GM19438 (cell line): ENCODE results near the gene WNT3.

Source experiments
- ATAC-seq: cut with Tn5 transposase; IDR thresholded peaks from one replicate; pipeline ENCODE4 v1.9.1; 2021; ENCODE audit warnings: low read depth; ENCODE audit not compliant: unreplicated experiment

Gene WNT3

GRCh38 chr17:46789610-46790009 lies 28.9 kb downstream of the WNT3 start:
- no peak for ATAC-seq

DNA sequence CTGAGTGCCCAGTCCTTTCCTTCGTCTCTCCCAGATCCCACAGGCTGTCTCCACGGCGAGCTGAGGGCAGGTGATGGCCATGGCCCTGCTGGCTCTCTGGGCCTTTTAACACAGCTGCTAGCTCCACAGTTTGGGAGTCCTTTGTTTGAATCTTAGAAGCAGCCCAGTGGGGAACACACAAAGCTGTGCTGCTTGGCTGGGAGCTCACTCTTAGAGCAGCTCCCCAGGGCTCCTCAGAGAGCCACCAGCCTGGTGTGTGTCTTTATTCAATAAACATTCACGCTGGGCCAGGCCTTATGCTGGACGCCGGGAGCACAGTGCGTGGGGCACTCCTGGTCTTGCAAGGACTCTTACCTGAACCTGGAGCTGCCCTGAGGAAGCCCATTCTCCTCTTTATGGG lies 29.7 kb downstream of the WNT3 start:
- ATAC-seq = no peak

DNA sequence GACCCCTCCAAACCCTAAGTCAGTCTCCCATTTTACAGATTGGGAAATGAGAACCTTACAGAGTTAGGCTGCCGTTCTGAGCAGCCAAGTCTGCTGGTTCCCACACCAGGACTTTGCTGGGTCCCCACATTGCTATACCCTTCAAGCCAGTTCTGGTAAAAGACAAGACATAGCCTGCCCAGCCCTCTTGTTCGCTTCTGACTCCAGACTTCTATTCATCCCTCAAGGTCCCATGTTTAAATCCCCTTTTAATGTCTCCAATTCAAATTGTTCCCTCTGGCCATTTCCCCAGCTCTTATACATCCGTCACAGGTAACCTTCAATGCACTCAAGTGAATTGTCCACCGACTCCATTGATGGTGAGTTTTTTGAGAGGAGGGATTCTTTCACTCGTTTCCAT lies 30.2 kb downstream of the WNT3 start:
- no peak for ATAC-seq

- ATAC-seq = no peak
These were observed 31.0 kb downstream of the WNT3 start for GRCh38 chr17:46787478-46787877.

DNA sequence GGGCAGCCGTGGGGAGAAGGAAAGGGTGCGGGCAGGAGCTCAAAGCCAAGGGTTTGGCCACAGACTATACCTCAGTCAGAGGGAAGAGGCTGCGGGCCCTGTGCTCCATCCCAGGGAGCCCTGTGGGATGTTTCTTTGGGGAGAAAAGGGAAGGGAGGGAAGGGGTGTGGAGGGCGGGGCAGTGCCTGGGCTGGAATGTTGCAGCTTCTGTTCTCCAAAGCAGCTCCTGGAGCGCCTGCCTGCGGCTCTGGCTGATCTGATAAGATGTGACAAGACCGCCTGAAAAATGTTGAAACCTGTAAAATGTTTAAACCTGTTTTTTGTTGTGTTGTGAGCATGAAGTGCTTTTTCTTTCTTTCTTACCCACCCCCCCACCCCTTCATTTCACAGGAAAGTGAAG lies 32.8 kb downstream of the WNT3 start:
- ATAC-seq = no peak

DNA sequence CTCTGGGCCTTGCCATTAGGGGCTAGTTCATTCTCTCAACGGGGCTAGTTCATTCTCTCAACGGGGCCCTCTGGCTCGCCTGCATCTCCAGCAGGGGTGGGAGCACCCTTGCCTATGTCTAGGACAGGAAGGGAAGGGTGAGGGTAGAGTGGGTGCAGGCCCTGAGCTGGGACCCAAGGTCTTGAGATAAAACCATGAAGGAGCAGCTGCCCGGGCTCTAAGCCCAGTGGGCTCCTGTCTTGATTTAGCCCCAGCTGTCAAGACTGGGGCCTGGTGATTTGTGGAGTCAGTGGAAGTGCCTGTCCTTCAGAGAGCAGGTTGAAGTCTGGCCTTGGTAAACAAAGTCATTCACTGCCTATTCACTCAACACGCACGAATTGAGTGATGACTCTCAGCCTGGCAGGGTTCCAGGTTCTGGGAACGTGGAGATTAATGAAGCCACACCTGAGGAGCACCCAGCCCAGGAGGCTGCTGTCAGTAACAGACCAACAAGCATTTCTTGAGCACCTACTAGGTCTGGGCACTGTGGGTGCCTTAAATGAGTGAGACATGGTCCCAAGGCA lies 35.4 kb downstream of the WNT3 start:
- ATAC-seq = no peak

DNA sequence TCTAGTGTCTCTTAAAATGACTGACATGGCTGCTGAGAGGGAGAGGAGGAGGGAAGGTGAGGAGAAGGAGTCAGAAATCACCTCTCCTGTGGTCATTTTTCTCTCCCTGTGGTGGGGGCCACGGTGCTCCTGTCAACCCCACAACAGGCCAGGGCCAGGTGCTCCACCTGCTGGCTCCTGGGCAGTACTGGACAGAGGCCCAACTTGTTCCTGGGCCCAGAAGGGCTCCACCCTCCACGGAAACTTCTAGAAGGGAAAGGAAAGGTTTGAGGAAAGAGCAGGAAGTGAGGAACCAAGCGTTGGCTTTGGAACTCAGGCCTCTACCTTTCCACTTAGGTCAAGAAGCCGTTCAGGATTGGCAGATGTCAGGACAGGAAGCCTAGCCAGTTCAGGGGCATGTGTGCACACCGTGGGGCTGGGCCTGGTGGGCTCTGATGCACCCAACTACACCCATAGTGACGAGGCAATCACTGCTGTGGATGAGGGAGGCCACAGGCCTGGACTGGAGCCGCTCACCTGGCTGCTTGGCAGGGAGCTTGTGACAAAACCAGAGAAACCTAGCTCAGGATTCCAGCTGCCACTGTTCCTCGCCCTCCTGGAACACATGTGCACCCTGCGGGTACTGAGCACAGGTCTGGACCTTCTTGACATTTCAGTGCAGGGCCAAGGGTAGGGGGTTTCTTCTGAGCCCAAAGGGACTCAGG lies 36.1 kb downstream of the WNT3 start:
- ATAC-seq = no peak

DNA sequence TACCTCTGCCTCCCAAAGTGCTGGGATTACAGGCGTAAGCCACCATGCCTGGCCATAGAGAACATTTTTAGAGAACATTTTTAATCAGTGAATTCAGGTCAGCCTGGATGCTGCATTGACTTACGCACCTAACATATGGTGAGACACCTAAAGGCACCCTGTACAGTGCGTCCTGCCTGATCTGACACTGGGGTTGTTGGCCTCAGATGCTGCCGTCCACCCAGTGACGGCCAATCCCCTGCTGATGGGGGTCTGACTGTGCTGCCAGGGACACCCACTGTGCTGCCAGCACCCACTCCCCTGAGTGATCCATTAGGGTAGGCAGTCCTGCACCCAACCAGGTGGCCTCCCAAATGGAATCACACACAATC lies 38.5 kb downstream of the WNT3 start:
- ATAC-seq = no peak

DNA sequence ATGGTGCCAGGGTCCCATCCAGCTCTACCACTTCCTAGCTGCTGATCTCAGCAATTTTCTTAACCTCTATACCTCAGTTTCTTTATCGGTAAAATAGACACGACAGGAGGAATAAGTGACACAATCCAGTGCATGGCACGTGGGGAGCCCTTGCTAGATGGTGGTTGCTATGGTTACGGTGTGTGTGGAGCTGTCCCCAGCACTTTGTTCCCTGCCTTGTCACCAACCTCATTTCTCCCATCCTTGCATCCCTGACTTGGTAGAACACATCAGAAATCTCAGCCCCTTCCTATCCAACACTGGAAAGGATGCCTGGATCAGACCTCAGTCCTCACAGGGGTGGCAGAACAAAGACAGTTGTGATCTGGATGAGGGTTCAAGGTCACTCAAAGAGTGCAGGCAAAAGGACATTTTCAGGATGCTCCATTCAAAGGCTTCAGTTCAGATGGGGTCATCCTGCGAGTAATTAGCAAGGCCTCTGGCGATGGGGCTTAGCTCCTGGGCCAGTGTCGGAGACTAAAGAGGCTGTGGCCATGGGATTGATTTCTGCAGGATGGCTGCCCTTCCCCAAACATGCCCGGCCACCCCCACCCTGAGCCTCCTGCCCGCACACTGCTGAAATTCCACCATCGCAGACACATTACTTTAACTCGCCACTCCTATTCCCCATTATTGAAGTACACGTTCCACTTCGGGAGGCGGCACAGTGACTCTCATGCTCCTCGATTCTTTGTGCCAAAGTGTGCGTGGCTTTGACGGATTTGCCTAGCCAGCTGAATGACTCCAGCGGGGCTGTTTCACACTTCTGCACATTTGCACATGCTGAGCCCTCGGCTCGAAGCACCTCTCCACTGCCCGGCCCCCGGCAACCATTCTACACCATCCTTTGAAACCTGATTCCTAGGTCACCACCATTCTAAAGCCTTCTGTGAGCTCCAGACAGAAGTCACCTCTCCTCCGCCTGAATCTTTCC lies 40.3 kb downstream of the WNT3 start:
- ATAC-seq = no peak

DNA sequence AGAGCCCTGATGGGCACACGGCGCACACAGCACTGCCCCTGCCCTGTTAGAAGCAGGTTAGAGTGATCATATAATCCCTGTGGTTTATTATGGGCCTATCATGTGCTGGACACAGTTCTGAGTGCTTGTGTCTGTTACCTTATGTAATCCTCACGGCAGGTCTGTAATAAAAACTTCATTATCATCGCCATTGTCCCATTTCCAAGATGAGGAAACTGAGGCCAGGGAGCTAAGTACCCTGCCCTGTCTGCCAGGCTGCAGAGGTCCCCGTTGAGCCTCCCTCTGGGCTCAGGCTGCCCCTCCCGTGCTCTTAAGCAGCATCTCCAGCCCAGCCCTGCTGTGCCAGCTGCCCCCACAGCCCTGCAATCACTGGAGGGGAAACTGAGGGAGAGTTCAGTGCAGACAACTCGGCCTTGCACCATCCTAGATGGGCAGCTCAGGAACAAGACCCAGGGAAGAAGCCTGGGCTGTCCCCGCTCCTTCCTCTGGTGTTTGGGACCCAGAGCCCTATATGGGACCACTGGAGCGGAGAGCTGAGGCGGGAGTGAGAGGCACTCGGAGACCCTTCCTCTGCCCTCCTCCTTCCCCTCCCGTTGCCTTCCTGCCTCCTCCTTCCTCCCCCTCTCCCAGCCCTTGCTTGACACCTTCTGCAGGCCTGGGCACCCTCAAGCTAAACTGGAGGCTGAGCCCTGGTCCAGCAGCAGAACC lies 42.0 kb downstream of the WNT3 start:
- ATAC-seq = no peak

- ATAC-seq = no peak
These were observed 44.3 kb downstream of the WNT3 start for GRCh38 chr17:46774108-46774737.

DNA sequence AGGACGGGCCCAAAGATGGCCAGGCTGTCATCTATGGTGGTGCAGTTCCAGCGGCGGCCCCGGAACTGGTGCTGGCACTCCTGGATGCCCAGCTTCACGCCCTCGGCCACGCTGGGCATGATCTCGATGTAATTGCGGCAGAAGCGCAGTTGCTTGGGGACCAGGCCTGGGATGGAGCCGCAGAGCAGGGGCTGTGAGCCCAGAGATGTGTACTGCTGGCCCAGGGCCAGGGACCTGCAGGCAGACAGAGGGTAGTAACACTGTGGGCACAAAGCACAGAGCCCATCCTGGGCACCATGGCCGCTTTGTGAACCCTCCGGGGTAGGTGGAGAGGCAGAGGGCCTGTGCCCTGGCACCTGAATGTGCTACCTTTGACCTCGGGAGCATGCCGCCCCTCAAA lies 44.8 kb downstream of the WNT3 start:
- no peak for ATAC-seq

GRCh38 chr17:46773221-46773605 lies 45.3 kb downstream of the WNT3 start:
- ATAC-seq = no peak

DNA sequence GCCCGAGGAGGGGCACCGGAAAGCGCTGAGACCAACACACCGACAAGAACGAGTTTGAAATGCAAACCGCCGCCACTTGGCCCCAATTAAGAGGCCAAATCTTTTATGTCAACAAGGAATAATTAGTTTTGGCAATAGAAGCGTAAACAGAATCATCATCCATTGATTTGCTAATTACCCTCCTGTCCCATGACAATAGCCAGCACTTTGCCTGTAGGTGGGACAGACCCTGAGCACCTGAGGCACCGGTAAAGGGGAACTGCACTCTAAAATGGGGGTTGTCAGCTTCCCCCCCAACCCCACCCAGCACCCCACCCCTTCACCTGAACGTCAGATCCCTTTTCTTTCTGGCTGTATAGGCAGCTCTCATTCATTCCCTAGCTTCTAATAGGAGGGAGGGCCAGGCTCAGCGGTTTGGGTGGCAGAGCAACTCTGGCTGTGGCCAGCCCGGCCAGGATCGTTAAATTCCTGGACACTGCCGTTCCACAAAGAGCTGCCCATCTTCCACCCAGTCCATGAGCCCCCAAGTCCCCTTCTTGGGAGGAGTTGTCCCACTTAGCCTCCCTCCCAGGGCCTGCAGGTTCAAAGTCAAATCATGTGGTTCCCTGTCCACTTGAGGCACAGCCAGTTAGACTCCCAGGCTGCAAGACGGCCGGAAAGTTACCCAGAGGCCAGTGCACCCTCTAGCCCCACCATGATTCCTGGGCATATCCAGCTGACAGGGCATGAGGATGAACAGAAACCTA lies 45.8 kb downstream of the WNT3 start:
- ATAC-seq = no peak

- ATAC-seq = no peak
These were observed 46.7 kb downstream of the WNT3 start for GRCh38 chr17:46771561-46772474.

DNA sequence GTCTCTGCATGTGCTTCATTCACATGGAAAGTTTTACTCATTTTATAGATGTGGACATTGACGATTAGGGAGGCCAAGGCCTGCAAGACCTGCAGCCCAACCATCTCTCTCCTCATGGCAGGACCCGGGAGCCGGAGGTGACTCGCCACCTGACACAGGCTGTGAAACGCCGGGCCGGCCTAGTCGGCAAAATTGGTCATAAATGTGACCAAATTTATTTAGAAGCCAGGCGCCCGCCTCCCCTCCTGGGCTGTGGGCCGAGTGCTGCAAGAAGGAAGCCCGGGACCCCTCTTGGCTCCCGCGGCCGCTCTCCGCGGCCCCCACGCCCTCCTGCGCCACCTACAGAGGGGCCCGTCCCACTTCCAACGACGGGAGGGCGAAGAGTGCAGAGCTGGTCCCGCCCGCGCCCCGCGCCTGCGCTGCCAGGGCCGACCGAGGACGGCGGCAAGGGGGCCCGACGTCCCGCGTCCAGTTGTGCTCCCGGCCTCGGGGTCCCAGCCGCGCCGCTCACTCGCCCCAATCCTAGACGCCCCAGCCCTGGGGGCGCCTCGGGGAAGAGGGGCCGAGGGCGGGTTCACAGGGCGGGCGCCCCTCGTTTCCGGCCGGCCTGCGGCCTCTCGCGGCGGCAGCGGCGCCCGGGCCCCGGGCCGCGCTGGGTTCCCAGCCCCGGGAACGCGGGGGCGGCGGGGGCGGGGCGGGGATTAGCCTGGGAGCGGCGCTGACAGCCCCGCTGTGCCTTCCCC lies 47.5 kb downstream of the WNT3 start:
- ATAC-seq = no peak

DNA sequence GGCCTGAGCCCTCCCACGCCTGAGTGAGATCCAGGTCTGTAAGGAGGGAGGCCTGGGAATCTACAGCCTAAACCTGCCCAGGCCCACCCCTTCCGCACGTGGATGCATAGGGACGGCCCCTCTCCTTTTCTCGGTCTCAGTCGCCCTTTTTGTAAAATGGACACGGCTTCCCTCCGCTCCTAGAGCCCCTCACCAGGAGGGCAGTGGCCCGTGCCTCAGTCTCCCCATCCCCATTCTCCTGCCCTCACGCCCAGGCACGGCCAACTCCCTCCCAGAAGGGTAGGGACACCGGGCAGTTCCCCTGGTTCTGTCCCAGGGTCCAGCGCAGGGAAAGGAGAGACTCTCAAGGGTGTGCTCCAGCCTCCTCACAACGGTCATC lies 48.1 kb downstream of the WNT3 start:
- ATAC-seq = no peak
